Measurements from ENCODE around the gene BSDC1. TPM values are rescaled to one million over a fixed set of nuclear protein-coding genes. Genes with fewer than 3 reads are reported as not detected.

The BSDC1 gene
- polyA plus RNA-seq, 1 of the 3 experiments (the other 2 are of a cell fraction): 51.0 TPM

GRCh38 chr1:32349211-32349708 is 45.0 kb downstream of the BSDC1 start:
- Histone ChIP-seq H3K36me3 (replicated peaks in 1 of 2; ENCODE audit: control insufficient read depth in 1 of 2, insufficient read depth in 2 of 2, low read length in 1 of 2) (no peaks in the 10 kb centered on the region), H3F3A (replicated peaks; ENCODE audit: insufficient read depth) (no peaks in the 10 kb centered on the region), H3K27me3 (ENCODE audit: insufficient read depth) (no peaks in the 10 kb centered on the region), H3K4me1 (ENCODE audit: control insufficient read depth in 1 of 2, insufficient read depth in 2 of 2, low read depth in 1 of 2, low read length in 1 of 2) (peaks cover 4 to 9% of the 10 kb centered on the region in 2 experiments; a peak in 2 of 4 replicates), H3K9me3 (no peaks in the 10 kb centered on the region), H3K79me2 (ENCODE audit: insufficient read depth) (peaks cover 8% of the 10 kb centered on the region; the same call in 1 of the 2 replicates), H3K27ac (ENCODE audit: low read depth in 2 of 2, low read length in 1 of 2) (no peak overlapping the region), H3K4me2 (no peak overlapping the region), H3K4me3 (ENCODE audit: low read depth in 2 of 2, low read length in 1 of 2) (no peak overlapping the region), H3K9ac (no peak overlapping the region), H3K9me2 (no peaks in the 10 kb centered on the region), H4K20me1 (ENCODE audit: insufficient read depth) (no peaks in the 10 kb centered on the region), H2AFZ (ENCODE audit: low read depth) (no peak overlapping the region)
- 91% methylated on average over 7 of the region's 8 CpGs for WGBS (ENCODE audit: low lambda C conversion rate)
- POLR2A ChIA-PET: no interaction called here
- no peak for DNase-seq
- no peak for TF ChIP-seq FOXJ3 (CRISPR knock-in tag; IDR thresholded peaks at IDR 0.05)
- no peak for TF ChIP-seq FOSL2 (IDR thresholded peaks at IDR 0.05; ENCODE audit: borderline replicate concordance, low read depth)
- CTCF ChIA-PET: no interaction called here

- Histone ChIP-seq H3K27me3 (ENCODE audit: insufficient read depth) (no peaks in the 10 kb centered on the region), H3F3A (replicated peaks; ENCODE audit: insufficient read depth) (no peaks in the 10 kb centered on the region), H3K9me2 (no peaks in the 10 kb centered on the region), H4K20me1 (ENCODE audit: insufficient read depth) (no peaks in the 10 kb centered on the region), H3K4me3 (ENCODE audit: low read depth in 2 of 2, low read length in 1 of 2) (no peak overlapping the region), H3K9ac (no peak overlapping the region), H3K9me3 (no peaks in the 10 kb centered on the region), H3K36me3 (replicated peaks in 1 of 2; ENCODE audit: control insufficient read depth in 1 of 2, insufficient read depth in 2 of 2, low read length in 1 of 2) (no peaks in the 10 kb centered on the region), H2AFZ (ENCODE audit: low read depth) (no peak overlapping the region), H3K79me2 (ENCODE audit: insufficient read depth) (no peaks in the 10 kb centered on the region), H3K4me2 (no peak overlapping the region), H3K4me1 (ENCODE audit: control insufficient read depth in 1 of 2, insufficient read depth in 2 of 2, low read depth in 1 of 2, low read length in 1 of 2) (no peaks in the 10 kb centered on the region; a peak in 1 of 4 replicates), H3K27ac (ENCODE audit: low read depth in 2 of 2, low read length in 1 of 2) (no peak overlapping the region)
- DNase-seq: no peak
- 84% methylated on average over 9 of the region's 9 CpGs for WGBS (ENCODE audit: low lambda C conversion rate)
- POLR2A ChIA-PET: interaction anchor here (0.7 to 1.2 kb wide), 2 partner anchors 10 to 11 kb away, joined by 4 to 5 read pairs; partner anchors contain the start of gene MARCKSL1
- TF ChIP-seq EP300 (IDR thresholded peaks at IDR 0.05; ENCODE audit: borderline replicate concordance in 1 of 2, low read depth in 1 of 2, low read length in 1 of 2): no peak
- TF ChIP-seq RFX5 (IDR thresholded peaks at IDR 0.05; ENCODE audit: low read length): no peak
- no peak for TF ChIP-seq IRF3 (IDR thresholded peaks at IDR 0.05; ENCODE audit: low read depth, low read length)
- TF ChIP-seq RCOR1 (IDR thresholded peaks at IDR 0.05; ENCODE audit: low read length): no peak
- no peak for TF ChIP-seq JUND (IDR thresholded peaks at IDR 0.05)
- no peak for TF ChIP-seq FOXJ3 (CRISPR knock-in tag; IDR thresholded peaks at IDR 0.05)
- no peak for TF ChIP-seq CHD2 (IDR thresholded peaks at IDR 0.05; ENCODE audit: low read length, partially characterized antibody)
- no peak for TF ChIP-seq TEAD4 (IDR thresholded peaks at IDR 0.05; ENCODE audit: borderline replicate concordance, insufficient read depth)
- CTCF ChIA-PET: interaction anchor here (0.7 to 0.9 kb wide), 2 partner anchors 13 to 265 kb away, joined by 3 read pairs; no protein-coding TSS in a partner anchor
These were observed 47.6 kb downstream of the BSDC1 start for GRCh38 chr1:32346532-32347157.

All from SK-N-SH (cell line).